ENCODE data around the gene PLPP4.

DNA sequence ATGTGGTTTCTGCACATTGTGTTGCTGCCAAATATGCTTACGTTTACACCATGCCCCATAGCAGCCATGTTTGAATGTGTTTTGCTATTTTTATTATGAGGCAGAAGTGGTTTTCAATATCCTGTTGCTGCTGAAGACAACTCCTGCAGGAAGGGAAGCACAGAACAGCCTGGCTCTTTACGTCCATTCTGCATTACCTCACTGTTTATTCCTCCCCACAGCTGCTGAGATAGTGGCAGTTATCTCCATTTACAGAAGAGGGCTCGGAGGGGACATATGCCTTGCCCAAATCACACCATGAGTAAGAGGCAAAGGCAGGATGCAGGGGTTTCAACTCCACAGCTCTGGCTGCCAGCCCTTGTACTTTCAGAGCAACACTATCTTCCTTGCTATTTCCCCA, 35.3 kb downstream of the PLPP4 start:
- TF ChIP-seq GABPA (IDR thresholded peaks at IDR 0.05; ENCODE audit: low read depth) (no peak), SPI1 (IDR thresholded peaks at IDR 0.05; ENCODE audit: borderline replicate concordance, low read depth) (no peak), POLR2AphosphoS5 (IDR thresholded peaks at IDR 0.05; ENCODE audit: low read depth) (no peak)
- TF ChIP-seq, protein P1, sequence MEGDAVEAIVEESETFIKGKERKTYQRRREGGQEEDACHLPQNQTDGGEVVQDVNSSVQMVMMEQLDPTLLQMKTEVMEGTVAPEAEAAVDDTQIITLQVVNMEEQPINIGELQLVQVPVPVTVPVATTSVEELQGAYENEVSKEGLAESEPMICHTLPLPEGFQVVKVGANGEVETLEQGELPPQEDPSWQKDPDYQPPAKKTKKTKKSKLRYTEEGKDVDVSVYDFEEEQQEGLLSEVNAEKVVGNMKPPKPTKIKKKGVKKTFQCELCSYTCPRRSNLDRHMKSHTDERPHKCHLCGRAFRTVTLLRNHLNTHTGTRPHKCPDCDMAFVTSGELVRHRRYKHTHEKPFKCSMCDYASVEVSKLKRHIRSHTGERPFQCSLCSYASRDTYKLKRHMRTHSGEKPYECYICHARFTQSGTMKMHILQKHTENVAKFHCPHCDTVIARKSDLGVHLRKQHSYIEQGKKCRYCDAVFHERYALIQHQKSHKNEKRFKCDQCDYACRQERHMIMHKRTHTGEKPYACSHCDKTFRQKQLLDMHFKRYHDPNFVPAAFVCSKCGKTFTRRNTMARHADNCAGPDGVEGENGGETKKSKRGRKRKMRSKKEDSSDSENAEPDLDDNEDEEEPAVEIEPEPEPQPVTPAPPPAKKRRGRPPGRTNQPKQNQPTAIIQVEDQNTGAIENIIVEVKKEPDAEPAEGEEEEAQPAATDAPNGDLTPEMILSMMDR (IDR thresholded peaks at IDR 0.05; ENCODE audit: insufficient read depth, low read length): no peak
- TF ChIP-seq, protein P2, sequence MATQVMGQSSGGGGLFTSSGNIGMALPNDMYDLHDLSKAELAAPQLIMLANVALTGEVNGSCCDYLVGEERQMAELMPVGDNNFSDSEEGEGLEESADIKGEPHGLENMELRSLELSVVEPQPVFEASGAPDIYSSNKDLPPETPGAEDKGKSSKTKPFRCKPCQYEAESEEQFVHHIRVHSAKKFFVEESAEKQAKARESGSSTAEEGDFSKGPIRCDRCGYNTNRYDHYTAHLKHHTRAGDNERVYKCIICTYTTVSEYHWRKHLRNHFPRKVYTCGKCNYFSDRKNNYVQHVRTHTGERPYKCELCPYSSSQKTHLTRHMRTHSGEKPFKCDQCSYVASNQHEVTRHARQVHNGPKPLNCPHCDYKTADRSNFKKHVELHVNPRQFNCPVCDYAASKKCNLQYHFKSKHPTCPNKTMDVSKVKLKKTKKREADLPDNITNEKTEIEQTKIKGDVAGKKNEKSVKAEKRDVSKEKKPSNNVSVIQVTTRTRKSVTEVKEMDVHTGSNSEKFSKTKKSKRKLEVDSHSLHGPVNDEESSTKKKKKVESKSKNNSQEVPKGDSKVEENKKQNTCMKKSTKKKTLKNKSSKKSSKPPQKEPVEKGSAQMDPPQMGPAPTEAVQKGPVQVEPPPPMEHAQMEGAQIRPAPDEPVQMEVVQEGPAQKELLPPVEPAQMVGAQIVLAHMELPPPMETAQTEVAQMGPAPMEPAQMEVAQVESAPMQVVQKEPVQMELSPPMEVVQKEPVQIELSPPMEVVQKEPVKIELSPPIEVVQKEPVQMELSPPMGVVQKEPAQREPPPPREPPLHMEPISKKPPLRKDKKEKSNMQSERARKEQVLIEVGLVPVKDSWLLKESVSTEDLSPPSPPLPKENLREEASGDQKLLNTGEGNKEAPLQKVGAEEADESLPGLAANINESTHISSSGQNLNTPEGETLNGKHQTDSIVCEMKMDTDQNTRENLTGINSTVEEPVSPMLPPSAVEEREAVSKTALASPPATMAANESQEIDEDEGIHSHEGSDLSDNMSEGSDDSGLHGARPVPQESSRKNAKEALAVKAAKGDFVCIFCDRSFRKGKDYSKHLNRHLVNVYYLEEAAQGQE (IDR thresholded peaks at IDR 0.05; ENCODE audit: insufficient replicate concordance, low read depth): no peak

All from HL-60 (cell line).